ENCODE results near the gene LTBP4.

The LTBP4 gene

DNA sequence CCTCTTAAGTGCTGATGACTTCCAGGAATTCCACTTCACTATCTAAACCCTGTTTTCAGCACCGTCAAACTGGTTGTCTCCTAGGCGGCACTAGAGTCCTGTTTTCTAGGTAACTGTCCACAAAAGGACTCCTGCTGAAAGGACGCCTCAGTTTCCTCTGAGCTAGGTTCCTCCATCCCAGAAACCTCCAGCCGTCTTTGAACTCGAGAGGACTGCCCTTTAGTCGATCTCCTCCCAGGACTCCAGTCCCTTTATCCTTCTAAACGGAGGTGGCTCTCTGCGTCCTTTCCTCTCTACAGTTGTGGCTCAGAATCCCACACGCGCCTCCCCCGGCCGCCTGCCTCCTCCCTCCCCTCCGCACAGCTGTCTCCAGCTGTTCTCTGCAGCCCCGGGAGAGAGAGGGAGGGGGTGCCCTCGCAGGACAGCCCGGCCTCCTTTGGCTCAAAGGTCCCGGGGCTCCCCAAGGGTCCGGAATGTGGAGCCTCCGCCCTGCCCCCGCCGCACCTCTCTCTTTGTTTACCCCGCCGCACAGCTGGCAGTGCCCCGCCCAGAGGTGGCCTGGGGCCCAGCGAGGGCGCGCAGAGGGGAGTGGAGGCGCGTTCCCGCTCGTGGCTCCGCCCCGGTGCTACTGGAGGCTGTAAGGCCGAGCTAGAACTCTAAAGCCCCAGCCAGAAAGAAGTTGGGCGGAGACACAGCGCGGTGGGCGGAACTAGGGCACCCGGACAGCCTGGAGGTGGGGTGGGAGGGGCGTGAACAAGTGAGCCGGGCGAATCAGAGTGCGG is 2.4 kb downstream of the LTBP4 start (continued):
- TF ChIP-seq ZBTB49 (tag by site-specific recombination; IDR thresholded peaks at IDR 0.05; ENCODE audit: low read depth) (no peak), ZNF624 (tag by site-specific recombination; IDR thresholded peaks at IDR 0.05) (no peak), ZNF350 (tag by site-specific recombination; IDR thresholded peaks at IDR 0.05) (no peak), ZNF707 (tag by site-specific recombination; IDR thresholded peaks at IDR 0.05) (no peak), ZNF274 (IDR thresholded peaks at IDR 0.05; ENCODE audit: low read length) (no peak), ZNF274 (tag by site-specific recombination; IDR thresholded peaks at IDR 0.05; ENCODE audit: borderline replicate concordance) (no peak), ZNF391 (tag by site-specific recombination; IDR thresholded peaks at IDR 0.05; ENCODE audit: borderline replicate concordance, low read depth) (peak; percentile 69; the same call in 1 of the 2 replicates), ZNF549 (tag by site-specific recombination; IDR thresholded peaks at IDR 0.05) (no peak), ZNF677 (tag by site-specific recombination; IDR thresholded peaks at IDR 0.05) (no peak), ZNF311 (tag by site-specific recombination; IDR thresholded peaks at IDR 0.05; ENCODE audit: borderline replicate concordance) (no peak), ZNF544 (tag by site-specific recombination; IDR thresholded peaks at IDR 0.05) (no peak), ZBTB48 (tag by site-specific recombination; IDR thresholded peaks at IDR 0.05) (peak; percentile 25; the same call in 1 of the 2 replicates), ZNF571 (tag by site-specific recombination; IDR thresholded peaks at IDR 0.05) (no peak), ZNF302 (tag by site-specific recombination; IDR thresholded peaks at IDR 0.05; ENCODE audit: low read depth) (no peak), ZNF560 (tag by site-specific recombination; IDR thresholded peaks at IDR 0.05; ENCODE audit: borderline replicate concordance) (no peak), ZNF221 (tag by site-specific recombination; IDR thresholded peaks at IDR 0.05; ENCODE audit: borderline replicate concordance) (no peak)
- TF ChIP-seq, protein P1, sequence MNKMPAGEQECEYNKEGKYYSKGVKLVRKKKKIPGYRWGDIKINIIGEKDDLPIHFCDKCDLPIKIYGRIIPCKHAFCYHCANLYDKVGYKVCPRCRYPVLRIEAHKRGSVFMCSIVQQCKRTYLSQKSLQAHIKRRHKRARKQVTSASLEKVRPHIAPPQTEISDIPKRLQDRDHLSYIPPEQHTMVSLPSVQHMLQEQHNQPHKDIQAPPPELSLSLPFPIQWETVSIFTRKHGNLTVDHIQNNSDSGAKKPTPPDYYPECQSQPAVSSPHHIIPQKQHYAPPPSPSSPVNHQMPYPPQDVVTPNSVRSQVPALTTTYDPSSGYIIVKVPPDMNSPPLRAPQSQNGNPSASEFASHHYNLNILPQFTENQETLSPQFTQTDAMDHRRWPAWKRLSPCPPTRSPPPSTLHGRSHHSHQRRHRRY (tag by site-specific recombination; IDR thresholded peaks at IDR 0.05), result no peak
- TF ChIP-seq, protein P2, sequence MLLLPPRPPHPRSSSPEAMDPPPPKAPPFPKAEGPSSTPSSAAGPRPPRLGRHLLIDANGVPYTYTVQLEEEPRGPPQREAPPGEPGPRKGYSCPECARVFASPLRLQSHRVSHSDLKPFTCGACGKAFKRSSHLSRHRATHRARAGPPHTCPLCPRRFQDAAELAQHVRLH (tag by site-specific recombination; IDR thresholded peaks at IDR 0.05), result no peak
- TF ChIP-seq, protein P3, sequence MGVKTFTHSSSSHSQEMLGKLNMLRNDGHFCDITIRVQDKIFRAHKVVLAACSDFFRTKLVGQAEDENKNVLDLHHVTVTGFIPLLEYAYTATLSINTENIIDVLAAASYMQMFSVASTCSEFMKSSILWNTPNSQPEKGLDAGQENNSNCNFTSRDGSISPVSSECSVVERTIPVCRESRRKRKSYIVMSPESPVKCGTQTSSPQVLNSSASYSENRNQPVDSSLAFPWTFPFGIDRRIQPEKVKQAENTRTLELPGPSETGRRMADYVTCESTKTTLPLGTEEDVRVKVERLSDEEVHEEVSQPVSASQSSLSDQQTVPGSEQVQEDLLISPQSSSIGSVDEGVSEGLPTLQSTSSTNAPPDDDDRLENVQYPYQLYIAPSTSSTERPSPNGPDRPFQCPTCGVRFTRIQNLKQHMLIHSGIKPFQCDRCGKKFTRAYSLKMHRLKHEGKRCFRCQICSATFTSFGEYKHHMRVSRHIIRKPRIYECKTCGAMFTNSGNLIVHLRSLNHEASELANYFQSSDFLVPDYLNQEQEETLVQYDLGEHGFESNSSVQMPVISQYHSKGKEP (tag by site-specific recombination; IDR thresholded peaks at IDR 0.05), result peak; percentile 40; the same call in 1 of the 2 replicates
- TF ChIP-seq, protein P4, sequence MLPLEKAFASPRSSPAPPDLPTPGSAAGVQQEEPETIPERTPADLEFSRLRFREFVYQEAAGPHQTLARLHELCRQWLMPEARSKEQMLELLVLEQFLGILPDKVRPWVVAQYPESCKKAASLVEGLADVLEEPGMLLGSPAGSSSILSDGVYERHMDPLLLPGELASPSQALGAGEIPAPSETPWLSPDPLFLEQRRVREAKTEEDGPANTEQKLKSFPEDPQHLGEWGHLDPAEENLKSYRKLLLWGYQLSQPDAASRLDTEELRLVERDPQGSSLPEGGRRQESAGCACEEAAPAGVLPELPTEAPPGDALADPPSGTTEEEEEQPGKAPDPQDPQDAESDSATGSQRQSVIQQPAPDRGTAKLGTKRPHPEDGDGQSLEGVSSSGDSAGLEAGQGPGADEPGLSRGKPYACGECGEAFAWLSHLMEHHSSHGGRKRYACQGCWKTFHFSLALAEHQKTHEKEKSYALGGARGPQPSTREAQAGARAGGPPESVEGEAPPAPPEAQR (tag by site-specific recombination; IDR thresholded peaks at IDR 0.05), result no peak
- TF ChIP-seq, protein P5, sequence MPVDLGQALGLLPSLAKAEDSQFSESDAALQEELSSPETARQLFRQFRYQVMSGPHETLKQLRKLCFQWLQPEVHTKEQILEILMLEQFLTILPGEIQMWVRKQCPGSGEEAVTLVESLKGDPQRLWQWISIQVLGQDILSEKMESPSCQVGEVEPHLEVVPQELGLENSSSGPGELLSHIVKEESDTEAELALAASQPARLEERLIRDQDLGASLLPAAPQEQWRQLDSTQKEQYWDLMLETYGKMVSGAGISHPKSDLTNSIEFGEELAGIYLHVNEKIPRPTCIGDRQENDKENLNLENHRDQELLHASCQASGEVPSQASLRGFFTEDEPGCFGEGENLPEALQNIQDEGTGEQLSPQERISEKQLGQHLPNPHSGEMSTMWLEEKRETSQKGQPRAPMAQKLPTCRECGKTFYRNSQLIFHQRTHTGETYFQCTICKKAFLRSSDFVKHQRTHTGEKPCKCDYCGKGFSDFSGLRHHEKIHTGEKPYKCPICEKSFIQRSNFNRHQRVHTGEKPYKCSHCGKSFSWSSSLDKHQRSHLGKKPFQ (tag by site-specific recombination; IDR thresholded peaks at IDR 0.05), result peak; percentile 19; the same call in 1 of the 2 replicates
- TF ChIP-seq, protein P6, sequence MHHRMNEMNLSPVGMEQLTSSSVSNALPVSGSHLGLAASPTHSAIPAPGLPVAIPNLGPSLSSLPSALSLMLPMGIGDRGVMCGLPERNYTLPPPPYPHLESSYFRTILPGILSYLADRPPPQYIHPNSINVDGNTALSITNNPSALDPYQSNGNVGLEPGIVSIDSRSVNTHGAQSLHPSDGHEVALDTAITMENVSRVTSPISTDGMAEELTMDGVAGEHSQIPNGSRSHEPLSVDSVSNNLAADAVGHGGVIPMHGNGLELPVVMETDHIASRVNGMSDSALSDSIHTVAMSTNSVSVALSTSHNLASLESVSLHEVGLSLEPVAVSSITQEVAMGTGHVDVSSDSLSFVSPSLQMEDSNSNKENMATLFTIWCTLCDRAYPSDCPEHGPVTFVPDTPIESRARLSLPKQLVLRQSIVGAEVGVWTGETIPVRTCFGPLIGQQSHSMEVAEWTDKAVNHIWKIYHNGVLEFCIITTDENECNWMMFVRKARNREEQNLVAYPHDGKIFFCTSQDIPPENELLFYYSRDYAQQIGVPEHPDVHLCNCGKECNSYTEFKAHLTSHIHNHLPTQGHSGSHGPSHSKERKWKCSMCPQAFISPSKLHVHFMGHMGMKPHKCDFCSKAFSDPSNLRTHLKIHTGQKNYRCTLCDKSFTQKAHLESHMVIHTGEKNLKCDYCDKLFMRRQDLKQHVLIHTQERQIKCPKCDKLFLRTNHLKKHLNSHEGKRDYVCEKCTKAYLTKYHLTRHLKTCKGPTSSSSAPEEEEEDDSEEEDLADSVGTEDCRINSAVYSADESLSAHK (tag by site-specific recombination; IDR thresholded peaks at IDR 0.05), result peak; percentile 76
